ENCODE measurements around the gene PALM.

DNA sequence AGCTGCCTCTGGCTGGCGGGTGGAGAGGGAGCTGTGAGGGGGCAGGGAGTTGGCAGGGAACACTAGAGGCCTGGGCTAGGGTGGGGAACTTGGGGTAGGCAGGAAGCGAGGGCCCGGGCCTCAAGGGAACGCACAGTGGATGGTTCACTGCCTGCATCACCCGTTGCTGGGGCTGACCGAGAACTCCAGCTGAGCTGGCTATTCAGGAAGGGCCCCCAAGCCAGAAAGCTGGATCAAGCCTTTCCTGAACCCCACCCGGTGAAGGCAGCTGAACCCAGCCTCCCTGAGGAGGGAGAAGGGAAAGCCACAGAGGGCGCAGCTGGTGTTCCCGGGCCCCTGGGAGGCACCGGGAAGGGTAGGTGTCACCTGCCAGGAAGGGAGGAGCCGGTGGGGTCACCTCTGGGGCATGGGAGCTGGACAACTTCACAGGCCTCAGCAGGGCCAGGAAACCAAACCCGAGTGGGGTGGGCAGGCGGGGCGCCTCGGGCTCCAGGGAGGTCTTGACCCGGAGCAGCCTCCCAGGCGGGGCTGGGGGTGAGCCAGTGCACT lies 13.9 kb downstream of the PALM start:
- TF ChIP-seq POLR2AphosphoS2 (IDR thresholded peaks at IDR 0.05; ENCODE audit: low read depth, low read length) (no peak), MYC (IDR thresholded peaks at IDR 0.05; ENCODE audit: insufficient read depth, insufficient read length, insufficient replicate concordance, low read length, severe bottlenecking) (no peak), EP300 (IDR thresholded peaks at IDR 0.05; ENCODE audit: borderline replicate concordance in 1 of 2, control insufficient read depth in 1 of 2, low read depth in 2 of 2, low read length in 2 of 2) (no peak), EZH2 (IDR thresholded peaks at IDR 0.05; ENCODE audit: borderline replicate concordance, control insufficient read depth, low read depth, low read length) (no peak), POLR2A (IDR thresholded peaks at IDR 0.05; ENCODE audit: low read depth, low read length) (no peak), MEF2B (IDR thresholded peaks at IDR 0.05; ENCODE audit: partially characterized antibody, poor library complexity, severe bottlenecking) (no peak), ZNF217 (IDR thresholded peaks at IDR 0.05) (no peak), DPF2 (IDR thresholded peaks at IDR 0.05) (no peak)
- TF ChIP-seq, protein P1, sequence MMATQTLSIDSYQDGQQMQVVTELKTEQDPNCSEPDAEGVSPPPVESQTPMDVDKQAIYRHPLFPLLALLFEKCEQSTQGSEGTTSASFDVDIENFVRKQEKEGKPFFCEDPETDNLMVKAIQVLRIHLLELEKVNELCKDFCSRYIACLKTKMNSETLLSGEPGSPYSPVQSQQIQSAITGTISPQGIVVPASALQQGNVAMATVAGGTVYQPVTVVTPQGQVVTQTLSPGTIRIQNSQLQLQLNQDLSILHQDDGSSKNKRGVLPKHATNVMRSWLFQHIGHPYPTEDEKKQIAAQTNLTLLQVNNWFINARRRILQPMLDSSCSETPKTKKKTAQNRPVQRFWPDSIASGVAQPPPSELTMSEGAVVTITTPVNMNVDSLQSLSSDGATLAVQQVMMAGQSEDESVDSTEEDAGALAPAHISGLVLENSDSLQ (IDR thresholded peaks at IDR 0.05): no peak
- TF ChIP-seq, protein P2, sequence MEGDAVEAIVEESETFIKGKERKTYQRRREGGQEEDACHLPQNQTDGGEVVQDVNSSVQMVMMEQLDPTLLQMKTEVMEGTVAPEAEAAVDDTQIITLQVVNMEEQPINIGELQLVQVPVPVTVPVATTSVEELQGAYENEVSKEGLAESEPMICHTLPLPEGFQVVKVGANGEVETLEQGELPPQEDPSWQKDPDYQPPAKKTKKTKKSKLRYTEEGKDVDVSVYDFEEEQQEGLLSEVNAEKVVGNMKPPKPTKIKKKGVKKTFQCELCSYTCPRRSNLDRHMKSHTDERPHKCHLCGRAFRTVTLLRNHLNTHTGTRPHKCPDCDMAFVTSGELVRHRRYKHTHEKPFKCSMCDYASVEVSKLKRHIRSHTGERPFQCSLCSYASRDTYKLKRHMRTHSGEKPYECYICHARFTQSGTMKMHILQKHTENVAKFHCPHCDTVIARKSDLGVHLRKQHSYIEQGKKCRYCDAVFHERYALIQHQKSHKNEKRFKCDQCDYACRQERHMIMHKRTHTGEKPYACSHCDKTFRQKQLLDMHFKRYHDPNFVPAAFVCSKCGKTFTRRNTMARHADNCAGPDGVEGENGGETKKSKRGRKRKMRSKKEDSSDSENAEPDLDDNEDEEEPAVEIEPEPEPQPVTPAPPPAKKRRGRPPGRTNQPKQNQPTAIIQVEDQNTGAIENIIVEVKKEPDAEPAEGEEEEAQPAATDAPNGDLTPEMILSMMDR (IDR thresholded peaks at IDR 0.05 in 2 of 3, conservative IDR thresholded peaks at IDR 0.05 in 1 of 3; ENCODE audit: control insufficient read depth in 2 of 3, extremely low read depth in 1 of 3, insufficient read depth in 1 of 3, low read depth in 3 of 3, low read length in 3 of 3): no peak
- TF ChIP-seq, protein P3, sequence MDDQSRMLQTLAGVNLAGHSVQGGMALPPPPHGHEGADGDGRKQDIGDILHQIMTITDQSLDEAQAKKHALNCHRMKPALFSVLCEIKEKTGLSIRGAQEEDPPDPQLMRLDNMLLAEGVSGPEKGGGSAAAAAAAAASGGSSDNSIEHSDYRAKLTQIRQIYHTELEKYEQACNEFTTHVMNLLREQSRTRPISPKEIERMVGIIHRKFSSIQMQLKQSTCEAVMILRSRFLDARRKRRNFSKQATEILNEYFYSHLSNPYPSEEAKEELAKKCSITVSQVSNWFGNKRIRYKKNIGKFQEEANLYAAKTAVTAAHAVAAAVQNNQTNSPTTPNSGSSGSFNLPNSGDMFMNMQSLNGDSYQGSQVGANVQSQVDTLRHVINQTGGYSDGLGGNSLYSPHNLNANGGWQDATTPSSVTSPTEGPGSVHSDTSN (IDR thresholded peaks at IDR 0.05; ENCODE audit: insufficient replicate concordance, low read depth, low read length): no peak
- TF ChIP-seq, protein P4, sequence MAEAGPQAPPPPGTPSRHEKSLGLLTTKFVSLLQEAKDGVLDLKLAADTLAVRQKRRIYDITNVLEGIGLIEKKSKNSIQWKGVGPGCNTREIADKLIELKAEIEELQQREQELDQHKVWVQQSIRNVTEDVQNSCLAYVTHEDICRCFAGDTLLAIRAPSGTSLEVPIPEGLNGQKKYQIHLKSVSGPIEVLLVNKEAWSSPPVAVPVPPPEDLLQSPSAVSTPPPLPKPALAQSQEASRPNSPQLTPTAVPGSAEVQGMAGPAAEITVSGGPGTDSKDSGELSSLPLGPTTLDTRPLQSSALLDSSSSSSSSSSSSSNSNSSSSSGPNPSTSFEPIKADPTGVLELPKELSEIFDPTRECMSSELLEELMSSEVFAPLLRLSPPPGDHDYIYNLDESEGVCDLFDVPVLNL (IDR thresholded peaks at IDR 0.05; ENCODE audit: low read depth, low read length): no peak
- TF ChIP-seq, protein P5, sequence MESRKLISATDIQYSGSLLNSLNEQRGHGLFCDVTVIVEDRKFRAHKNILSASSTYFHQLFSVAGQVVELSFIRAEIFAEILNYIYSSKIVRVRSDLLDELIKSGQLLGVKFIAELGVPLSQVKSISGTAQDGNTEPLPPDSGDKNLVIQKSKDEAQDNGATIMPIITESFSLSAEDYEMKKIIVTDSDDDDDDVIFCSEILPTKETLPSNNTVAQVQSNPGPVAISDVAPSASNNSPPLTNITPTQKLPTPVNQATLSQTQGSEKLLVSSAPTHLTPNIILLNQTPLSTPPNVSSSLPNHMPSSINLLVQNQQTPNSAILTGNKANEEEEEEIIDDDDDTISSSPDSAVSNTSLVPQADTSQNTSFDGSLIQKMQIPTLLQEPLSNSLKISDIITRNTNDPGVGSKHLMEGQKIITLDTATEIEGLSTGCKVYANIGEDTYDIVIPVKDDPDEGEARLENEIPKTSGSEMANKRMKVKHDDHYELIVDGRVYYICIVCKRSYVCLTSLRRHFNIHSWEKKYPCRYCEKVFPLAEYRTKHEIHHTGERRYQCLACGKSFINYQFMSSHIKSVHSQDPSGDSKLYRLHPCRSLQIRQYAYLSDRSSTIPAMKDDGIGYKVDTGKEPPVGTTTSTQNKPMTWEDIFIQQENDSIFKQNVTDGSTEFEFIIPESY (IDR thresholded peaks at IDR 0.05): no peak
